Measurements from ENCODE around the gene RANBP10. TPM values are rescaled to one million over a fixed set of nuclear protein-coding genes. Genes with fewer than 3 reads are reported as not detected.

Gene RANBP10
- total and polyA plus RNA-seq, 9 of the 15 experiments (the other 6 are each of a cell fraction or from before 2014, with no cell fraction given): 0.61 to 19.3 (median 5.9) TPM

GRCh38 chr16:67719778-67720144, 86.6 kb downstream of the RANBP10 start (continued):
- TF ChIP-seq ARID2 (IDR thresholded peaks at IDR 0.05) (no peak), TGIF2 (CRISPR knock-in tag; IDR thresholded peaks at IDR 0.05) (no peak), EP300 (IDR thresholded peaks at IDR 0.05; ENCODE audit: low read length) (peak; percentile 11; the same call in 1 of the 2 replicates), MNT (conservative IDR thresholded peaks at IDR 0.05) (no peak), BDP1 (IDR thresholded peaks at IDR 0.05; ENCODE audit: insufficient read depth, insufficient read length) (no peak), DMBX1 (CRISPR knock-in tag; IDR thresholded peaks at IDR 0.05; ENCODE audit: borderline replicate concordance) (no peak), BMI1 (IDR thresholded peaks at IDR 0.05; ENCODE audit: low read length) (no peak), MEIS2 (IDR thresholded peaks at IDR 0.05; ENCODE audit: partially characterized antibody) (peak; percentile 77), ZNF518B (CRISPR knock-in tag; IDR thresholded peaks at IDR 0.05) (no peak), FOXP1 (CRISPR knock-in tag; IDR thresholded peaks at IDR 0.05) (0 out of 2 replicates have a peak, but pooled peaks have one; percentile 0), ARHGAP35 (IDR thresholded peaks at IDR 0.05; ENCODE audit: partially characterized antibody) (no peak), TAF1 (IDR thresholded peaks at IDR 0.05; ENCODE audit: control insufficient read depth, extremely low read depth, insufficient read depth, low read length, severe bottlenecking) (no peak), ZNF324 (CRISPR knock-in tag; IDR thresholded peaks at IDR 0.05) (no peak), SLC30A9 (CRISPR knock-in tag; IDR thresholded peaks at IDR 0.05) (no peak), NFIC (IDR thresholded peaks at IDR 0.05) (no peak), USF2 (CRISPR knock-in tag; IDR thresholded peaks at IDR 0.05) (peak; percentile 63)
- TF ChIP-seq, protein P1, sequence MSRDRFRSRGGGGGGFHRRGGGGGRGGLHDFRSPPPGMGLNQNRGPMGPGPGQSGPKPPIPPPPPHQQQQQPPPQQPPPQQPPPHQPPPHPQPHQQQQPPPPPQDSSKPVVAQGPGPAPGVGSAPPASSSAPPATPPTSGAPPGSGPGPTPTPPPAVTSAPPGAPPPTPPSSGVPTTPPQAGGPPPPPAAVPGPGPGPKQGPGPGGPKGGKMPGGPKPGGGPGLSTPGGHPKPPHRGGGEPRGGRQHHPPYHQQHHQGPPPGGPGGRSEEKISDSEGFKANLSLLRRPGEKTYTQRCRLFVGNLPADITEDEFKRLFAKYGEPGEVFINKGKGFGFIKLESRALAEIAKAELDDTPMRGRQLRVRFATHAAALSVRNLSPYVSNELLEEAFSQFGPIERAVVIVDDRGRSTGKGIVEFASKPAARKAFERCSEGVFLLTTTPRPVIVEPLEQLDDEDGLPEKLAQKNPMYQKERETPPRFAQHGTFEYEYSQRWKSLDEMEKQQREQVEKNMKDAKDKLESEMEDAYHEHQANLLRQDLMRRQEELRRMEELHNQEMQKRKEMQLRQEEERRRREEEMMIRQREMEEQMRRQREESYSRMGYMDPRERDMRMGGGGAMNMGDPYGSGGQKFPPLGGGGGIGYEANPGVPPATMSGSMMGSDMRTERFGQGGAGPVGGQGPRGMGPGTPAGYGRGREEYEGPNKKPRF (IDR thresholded peaks at IDR 0.05; ENCODE audit: low read depth, low read length): no peak
- TF ChIP-seq, protein P2, sequence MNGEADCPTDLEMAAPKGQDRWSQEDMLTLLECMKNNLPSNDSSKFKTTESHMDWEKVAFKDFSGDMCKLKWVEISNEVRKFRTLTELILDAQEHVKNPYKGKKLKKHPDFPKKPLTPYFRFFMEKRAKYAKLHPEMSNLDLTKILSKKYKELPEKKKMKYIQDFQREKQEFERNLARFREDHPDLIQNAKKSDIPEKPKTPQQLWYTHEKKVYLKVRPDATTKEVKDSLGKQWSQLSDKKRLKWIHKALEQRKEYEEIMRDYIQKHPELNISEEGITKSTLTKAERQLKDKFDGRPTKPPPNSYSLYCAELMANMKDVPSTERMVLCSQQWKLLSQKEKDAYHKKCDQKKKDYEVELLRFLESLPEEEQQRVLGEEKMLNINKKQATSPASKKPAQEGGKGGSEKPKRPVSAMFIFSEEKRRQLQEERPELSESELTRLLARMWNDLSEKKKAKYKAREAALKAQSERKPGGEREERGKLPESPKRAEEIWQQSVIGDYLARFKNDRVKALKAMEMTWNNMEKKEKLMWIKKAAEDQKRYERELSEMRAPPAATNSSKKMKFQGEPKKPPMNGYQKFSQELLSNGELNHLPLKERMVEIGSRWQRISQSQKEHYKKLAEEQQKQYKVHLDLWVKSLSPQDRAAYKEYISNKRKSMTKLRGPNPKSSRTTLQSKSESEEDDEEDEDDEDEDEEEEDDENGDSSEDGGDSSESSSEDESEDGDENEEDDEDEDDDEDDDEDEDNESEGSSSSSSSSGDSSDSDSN (IDR thresholded peaks at IDR 0.05; ENCODE audit: borderline replicate concordance in 1 of 2, low read depth in 2 of 2, low read length in 2 of 2): no peak
